Ovary (tissue), 9 donors: ENCODE measurements around the gene GADD45A. TPM values are rescaled to one million over a fixed set of nuclear protein-coding genes. Genes with fewer than 3 reads are reported as not detected.
"Not testable (repeated sequence)": the region's sequence is repeated elsewhere in the genome, so short reads cannot be mapped to it uniquely, and the experiment has no call there.

Experiments used
- DNase-seq, 5 donors: peaks; one replicate each; pipeline ENCODE4 v3.0.0-alpha.2; 2019 to 2020
- H3K27ac ChIP-seq, 2 donors: fragments of 200-600 bp; one replicate each; pipeline versions ENCODE4 v1.5.1 to v1.8.0; 2019 to 2022
- H3K27me3 ChIP-seq: fragments of 200-600 bp; one replicate; pipeline ENCODE4 v1.8.0; 2022
- H3K36me3 ChIP-seq: fragments of 200-600 bp; sonication (generic); one replicate; pipeline ENCODE4 v1.5.1; 2019
- H3K4me1 ChIP-seq: one replicate; pipeline ENCODE4 v1.8.1; 2013; ENCODE audit warnings: mild to moderate bottlenecking, moderate library complexity; ENCODE audit not compliant: insufficient read depth
- H3K4me3 ChIP-seq: fragments of 200-600 bp; sonication (generic); one replicate; pipeline ENCODE4 v1.5.1; 2017
- H3K9me3 ChIP-seq, 2 donors: fragments of 200-600 bp in 1 of 2; sonication (generic) in 1 of 2; one replicate each; pipeline versions ENCODE4 v1.5.1 to v1.8.1; 2013 to 2019; ENCODE audit warnings: mild to moderate bottlenecking in 1 of 2, moderate library complexity in 1 of 2
- EP300 ChIP-seq: sonication (generic); formaldehyde crosslinking; IDR thresholded peaks from one replicate; pipeline ENCODE4 v1.6.1; 2017; ENCODE audit warnings: antibody characterized with exemption
- POLR2A ChIP-seq: fragments of 450-650 bp; IDR thresholded peaks from one replicate; pipeline ENCODE4 v1.6.1; 2017; ENCODE audit warnings: antibody characterized with exemption, mild to moderate bottlenecking, moderate library complexity
- WGBS, 3 donors: extraction: QIAGEN DNeasy Blood & Tissue Kit in 1 of 3; methylation state at CpG; one replicate each; pipeline versions ENCODE4 v1.1.5 to v1.1.7; 2013 to 2017; 5-methylcytosine and 5-hydroxymethylcytosine counted together
- intact Hi-C, 4 donors: fragments of 100-400 bp; cut with DNase I; formaldehyde crosslinking; loops; one replicate each; pipeline versions ENCODE4 v1.11.0 to v1.15.1; 2022 to 2023
- polyA plus RNA-seq, 2 donors: library from polyadenylated mRNA; stranded (reverse); fragments of 200-250 nt in 1 of 2; fragments of 350-450 nt in 1 of 2; fragmentation: Illumina TruSeq in 1 of 2; extraction: RNeasy Lipid Tissue Mini Kit (QIAGEN cat#74804) in 1 of 2; gene quantifications; one replicate each; pipeline ENCODE4 v1.2.3, GENCODE V29; 2013 to 2014
- total RNA-seq, 7 donors: library from RNA; depleted of rRNA in 2 of 7; stranded (reverse); fragments of >200 nt in 2 of 7; fragmentation: NEBNext Ultra II Directional in 3 of 7; extraction: Animal tissue kit (Norgen Biotek cat#: 25700) in 3 of 7; gene quantifications; one replicate each; pipeline versions ENCODE4 v1.1.0 to v1.2.4, GENCODE V29; 2016 to 2023
- TF ChIP-seq, protein P1 (sequence below), 3 donors: fragments of 450-650 bp in 2 of 3; fragments of 200-600 bp in 1 of 3; IDR thresholded peaks; one replicate each; pipeline versions ENCODE4 v1.5.1 to v1.8.0; 2016 to 2022; ENCODE audit warnings: antibody characterized with exemption in 3 of 3, mild to moderate bottlenecking in 1 of 3
- donor health status: DM: no; HTN: no; CAD: no; lungs with moderate emphysema.
- donor health status: DM: no; HTN: no; CAD: no.
- donor health status: Bipolar disorder and iron deficiency.
- donor health status: DM: yes; HTN: yes; CAD: no.
- donor health status: DM: no; HTN: no; CAD: no.
- donor health status: DM: yes; HTN: yes; CAD: no.

Gene GADD45A
- total and polyA plus RNA-seq, 9 donors, result 22.1 to 132 (median 37.5) TPM

- no peak for DNase-seq
- H3K4me3 ChIP-seq, result no peak overlapping the region
- H3K4me1 ChIP-seq, result no peaks in the 10 kb centered on the region
- H3K27me3 ChIP-seq, result no peaks in the 10 kb centered on the region
- H3K27ac ChIP-seq, result no peak overlapping the region
- intact Hi-C loops, result no loop called here
- TF ChIP-seq EP300, result no peak
- TF ChIP-seq, protein P1, sequence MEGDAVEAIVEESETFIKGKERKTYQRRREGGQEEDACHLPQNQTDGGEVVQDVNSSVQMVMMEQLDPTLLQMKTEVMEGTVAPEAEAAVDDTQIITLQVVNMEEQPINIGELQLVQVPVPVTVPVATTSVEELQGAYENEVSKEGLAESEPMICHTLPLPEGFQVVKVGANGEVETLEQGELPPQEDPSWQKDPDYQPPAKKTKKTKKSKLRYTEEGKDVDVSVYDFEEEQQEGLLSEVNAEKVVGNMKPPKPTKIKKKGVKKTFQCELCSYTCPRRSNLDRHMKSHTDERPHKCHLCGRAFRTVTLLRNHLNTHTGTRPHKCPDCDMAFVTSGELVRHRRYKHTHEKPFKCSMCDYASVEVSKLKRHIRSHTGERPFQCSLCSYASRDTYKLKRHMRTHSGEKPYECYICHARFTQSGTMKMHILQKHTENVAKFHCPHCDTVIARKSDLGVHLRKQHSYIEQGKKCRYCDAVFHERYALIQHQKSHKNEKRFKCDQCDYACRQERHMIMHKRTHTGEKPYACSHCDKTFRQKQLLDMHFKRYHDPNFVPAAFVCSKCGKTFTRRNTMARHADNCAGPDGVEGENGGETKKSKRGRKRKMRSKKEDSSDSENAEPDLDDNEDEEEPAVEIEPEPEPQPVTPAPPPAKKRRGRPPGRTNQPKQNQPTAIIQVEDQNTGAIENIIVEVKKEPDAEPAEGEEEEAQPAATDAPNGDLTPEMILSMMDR (IDR thresholded peaks at IDR 0.05), result no peak
- no peak for TF ChIP-seq POLR2A
- H3K9me3 ChIP-seq, result no peaks in the 10 kb centered on the region
- no peaks in the 10 kb centered on the region for H3K36me3 ChIP-seq
- WGBS, 3 donors, result 58 to 69% (median 67%) methylated on average over 2 of the region's 2 CpGs
These were observed 32.2 kb upstream of the GADD45A start for GRCh38 chr1:67652800-67653199.

GRCh38 chr1:67653304-67653703 lies 31.7 kb upstream of the GADD45A start:
- H3K27ac ChIP-seq, result no peak overlapping the region
- TF ChIP-seq, protein P1 (IDR thresholded peaks at IDR 0.05), result no peak
- TF ChIP-seq EP300 (no peak), POLR2A (no peak)
- intact Hi-C loops, result no loop called here

GRCh38 chr1:67655581-67655980 lies 29.4 kb upstream of the GADD45A start:
- Histone ChIP-seq H3K27ac (no peak overlapping the region), H3K9me3 (no peaks in the 10 kb centered on the region), H3K4me1 (no peaks in the 10 kb centered on the region), H3K4me3 (no peak overlapping the region), H3K36me3 (no peaks in the 10 kb centered on the region), H3K27me3 (no peaks in the 10 kb centered on the region)
- WGBS, 3 donors, result 95 to 100% (median 98%) methylated on average over 2 of the region's 2 CpGs
- no peak for DNase-seq
- intact Hi-C loops, result no loop called here
- TF ChIP-seq POLR2A (no peak), EP300 (no peak)
- TF ChIP-seq, protein P1 (IDR thresholded peaks at IDR 0.05), result no peak

More at GRCh38 chr1:67653304-67653703, 31.7 kb upstream of the GADD45A start:
- Histone ChIP-seq H3K36me3 (no peaks in the 10 kb centered on the region), H3K4me1 (no peaks in the 10 kb centered on the region), H3K9me3 (no peaks in the 10 kb centered on the region), H3K4me3 (no peak overlapping the region), H3K27me3 (no peaks in the 10 kb centered on the region)
- DNase-seq, result no peak

DNA sequence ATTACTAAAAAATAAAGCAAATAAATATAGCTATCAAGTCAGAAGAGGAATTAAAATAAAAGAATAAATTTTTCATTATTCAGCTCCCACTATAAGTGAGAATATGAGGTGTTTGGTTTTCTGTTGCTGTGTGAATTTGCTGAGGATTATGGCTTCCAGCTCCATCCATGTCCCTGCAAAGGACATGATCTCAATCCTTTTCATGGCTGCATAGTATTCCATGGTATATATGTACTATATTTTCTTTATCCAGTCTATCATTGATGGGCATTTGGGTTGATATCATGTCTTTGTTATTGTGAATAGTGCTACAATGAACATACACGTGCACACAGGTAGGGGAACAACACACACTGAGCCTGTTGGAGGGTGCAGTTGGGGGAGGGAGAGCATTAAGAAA lies 27.8 kb upstream of the GADD45A start:
- H3K27me3 ChIP-seq, H3K36me3 ChIP-seq, H3K27ac ChIP-seq, DNase-seq, intact Hi-C loops, H3K4me3 ChIP-seq, H3K4me1 ChIP-seq, H3K9me3 ChIP-seq: not testable (repeated sequence)
- WGBS, 3 donors, result 89 to 100% (median 91%) methylated on average over 1 of the region's 1 CpG

DNA sequence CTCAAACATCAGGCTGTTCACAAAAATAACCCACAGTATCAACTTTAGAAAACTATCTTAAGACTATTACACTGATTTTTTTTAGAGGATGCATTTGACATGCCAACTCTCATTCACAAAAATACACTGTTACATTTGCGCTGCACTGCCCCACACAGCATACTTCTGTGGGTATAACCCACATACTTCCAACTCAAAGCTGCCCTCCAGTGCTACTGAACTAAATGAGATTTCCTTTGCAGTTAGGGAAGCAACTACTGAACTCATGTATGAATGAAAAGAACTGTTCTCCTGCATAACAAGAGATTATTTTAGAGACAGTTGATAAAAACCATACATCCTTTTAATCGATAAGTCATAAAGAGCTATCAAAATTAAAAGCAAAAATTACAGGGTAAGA lies 25.8 kb upstream of the GADD45A start:
- DNase-seq, result no peak
- Histone ChIP-seq H3K4me1 (no peaks in the 10 kb centered on the region), H3K36me3 (no peaks in the 10 kb centered on the region), H3K9me3 (no peaks in the 10 kb centered on the region), H3K4me3 (no peak overlapping the region), H3K27me3 (no peaks in the 10 kb centered on the region), H3K27ac (no peak overlapping the region)
- WGBS, 3 donors, result 73 to 75% (median 74%) methylated on average over 2 of the region's 2 CpGs
- TF ChIP-seq POLR2A, result no peak
- no peak for TF ChIP-seq EP300
- TF ChIP-seq, protein P1 (IDR thresholded peaks at IDR 0.05), result no peak
- intact Hi-C loops, result no loop called here
